Adrenal gland (tissue), 5 donors: ENCODE measurements around the gene TRAPPC12.

Experiments
- CTCF ChIP-seq, 6 experiments: fragments of 450-650 bp in 4 of 6; fragments of 200-600 bp in 2 of 6; sonication (generic) in 1 of 6; IDR thresholded peaks; 1 replicate in 5 of 6; 2 replicates in 1 of 6; pipeline versions ENCODE4 v1.5.1 to v1.8.0; 2016 to 2021; ENCODE audit warnings: antibody characterized with exemption in 6 of 6, mild to moderate bottlenecking in 2 of 6, moderate library complexity in 1 of 6
- POLR2A ChIP-seq, 2 donors: fragments of 450-650 bp; IDR thresholded peaks; one replicate each; pipeline ENCODE4 v1.6.1; 2017; ENCODE audit warnings: antibody characterized with exemption in 2 of 2, mild to moderate bottlenecking in 2 of 2, moderate library complexity in 1 of 2
- donor health status: DM: no; HTN: no; CAD: no.

DNA sequence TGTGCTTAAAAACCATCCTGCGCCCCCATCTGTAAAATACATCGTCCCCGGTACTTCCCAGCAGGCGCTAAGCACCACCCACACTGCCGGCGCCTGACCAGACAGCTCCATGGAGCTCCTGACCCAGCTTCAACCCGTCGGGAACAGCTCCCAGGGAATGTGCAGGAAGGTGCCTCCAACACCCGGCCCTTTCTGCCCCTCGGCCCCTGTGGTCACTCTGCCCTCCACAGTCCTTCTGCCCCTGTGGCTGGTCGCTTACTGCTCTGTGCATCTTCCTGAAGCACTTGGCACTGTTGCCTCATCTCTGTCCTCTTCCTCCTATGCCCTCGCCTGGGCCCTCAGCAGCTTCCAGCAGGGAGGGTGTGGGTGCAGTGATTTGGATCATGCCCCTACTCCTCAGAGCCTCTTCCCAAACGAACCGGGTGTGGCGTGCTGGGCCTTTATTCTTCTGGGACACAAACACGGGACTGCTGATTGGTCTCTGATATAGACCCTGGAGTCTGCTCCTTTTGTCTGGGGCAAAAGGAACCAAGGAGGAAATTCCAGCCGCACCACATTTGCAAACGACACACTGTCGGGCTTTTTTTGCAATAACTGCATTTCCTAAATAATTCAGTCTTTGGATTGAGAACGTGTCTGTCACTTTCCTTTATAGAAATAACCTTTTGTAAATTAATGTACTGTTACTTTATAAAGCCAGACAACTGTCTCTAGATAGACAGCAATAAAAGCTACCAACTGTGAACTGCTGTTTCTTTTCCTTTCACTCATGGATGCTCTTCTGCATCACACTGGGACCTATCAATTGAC, 73.9 kb downstream of the TRAPPC12 start:
- TF ChIP-seq CTCF (IDR thresholded peaks at IDR 0.05) (no peak), POLR2A (IDR thresholded peaks at IDR 0.05) (no peak)
